Kidney epithelial cell (primary cell): ENCODE results near the gene LOXL4. TPM values are rescaled to one million over a fixed set of nuclear protein-coding genes. Genes with fewer than 3 reads are reported as not detected.

ENCODE experiments used
- DNase-seq: peaks from one replicate; pipeline ENCODE4 v3.0.0-alpha.2; 2010; ENCODE audit warnings: low read depth
- H3K27me3 ChIP-seq: 2 replicates; pipeline ENCODE4 v1.6.0; 2011; ENCODE audit warnings: low read length; ENCODE audit not compliant: control insufficient read depth, insufficient read depth
- H3K36me3 ChIP-seq: 2 replicates; pipeline ENCODE4 v1.5.1; 2011; ENCODE audit warnings: low read length; ENCODE audit not compliant: control insufficient read depth, insufficient read depth
- H3K4me3 ChIP-seq: 2 replicates; pipeline ENCODE4 v1.5.1; 2011; ENCODE audit warnings: low read depth, mild to moderate bottlenecking, control low read depth, low read length
- CTCF ChIP-seq: IDR thresholded peaks from 2 replicates; pipeline ENCODE4 v1.5.1; 2011; ENCODE audit warnings: mild to moderate bottlenecking, moderate library complexity, low read length, control low read depth, inconsistent platforms; ENCODE audit not compliant: insufficient read depth, poor library complexity, severe bottlenecking
- total RNA-seq: library from RNA; depleted of rRNA; stranded (reverse); fragments of >200 nt; gene quantifications from 2 replicates; pipeline ENCODE4 v1.2.3, GENCODE V29; 2015

Gene LOXL4
- total RNA-seq, 1 donor from 2014 or later: 6.1 TPM

DNA sequence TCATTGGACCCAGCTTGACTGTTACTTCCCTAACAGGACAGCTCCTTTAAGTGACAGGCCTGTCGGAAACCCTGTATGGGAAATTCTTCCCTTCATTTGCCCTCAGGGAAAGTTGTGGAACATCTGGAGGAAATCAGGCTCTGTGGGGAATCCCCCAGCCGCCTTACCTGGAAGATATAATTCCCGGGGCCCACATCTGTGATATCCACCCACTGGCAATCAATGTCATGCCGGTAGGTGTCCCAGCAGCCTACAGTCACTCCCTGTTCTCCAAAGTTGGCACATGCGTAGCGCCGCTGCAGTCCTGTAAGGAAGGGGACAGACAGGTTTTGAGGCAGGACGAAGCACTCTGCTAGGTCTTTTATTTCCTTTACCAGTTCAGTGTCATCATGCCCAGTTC lies 16.6 kb downstream of the LOXL4 start:
- no peak overlapping the region for H3K4me3 ChIP-seq
- DNase-seq: no peak
- no peaks in the 10 kb centered on the region for H3K27me3 ChIP-seq
- H3K36me3 ChIP-seq: no peaks in the 10 kb centered on the region
- no peak for TF ChIP-seq CTCF

- H3K4me3 ChIP-seq: no peak overlapping the region
- H3K36me3 ChIP-seq: no peaks in the 10 kb centered on the region
- TF ChIP-seq CTCF: no peak
- DNase-seq: no peak
- H3K27me3 ChIP-seq: no peaks in the 10 kb centered on the region
Observed at GRCh38 chr10:98249134-98249533, 18.9 kb downstream of the LOXL4 start.

DNA sequence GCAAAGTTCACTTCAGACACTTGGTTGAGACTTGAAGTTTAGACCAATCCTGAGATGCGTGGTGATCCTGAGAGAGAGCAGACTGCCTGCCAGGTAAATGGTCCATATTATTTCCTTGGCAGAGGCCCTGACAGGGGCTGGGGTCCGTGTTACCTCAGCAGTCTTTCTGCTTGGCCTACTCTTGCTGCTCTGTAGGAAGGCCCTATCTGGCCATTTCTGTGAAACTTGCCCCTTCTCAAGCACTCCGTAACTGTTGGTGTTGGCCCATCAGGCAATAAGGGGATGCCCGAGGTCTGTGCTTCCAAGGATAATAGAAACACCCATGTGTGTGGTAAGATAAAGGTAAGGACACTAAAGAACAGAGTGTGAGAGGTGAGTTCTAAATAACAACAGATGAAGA lies 20.0 kb downstream of the LOXL4 start:
- no peak for TF ChIP-seq CTCF
- no peaks in the 10 kb centered on the region for H3K27me3 ChIP-seq
- no peak overlapping the region for H3K4me3 ChIP-seq
- no peaks in the 10 kb centered on the region for H3K36me3 ChIP-seq
- no peak for DNase-seq

GRCh38 chr10:98246911-98247805 lies 20.8 kb downstream of the LOXL4 start:
- no peak for TF ChIP-seq CTCF
- DNase-seq: peak; percentile 79
- Histone ChIP-seq H3K27me3 (no peaks in the 10 kb centered on the region), H3K36me3 (no peaks in the 10 kb centered on the region), H3K4me3 (no peak overlapping the region)

DNA sequence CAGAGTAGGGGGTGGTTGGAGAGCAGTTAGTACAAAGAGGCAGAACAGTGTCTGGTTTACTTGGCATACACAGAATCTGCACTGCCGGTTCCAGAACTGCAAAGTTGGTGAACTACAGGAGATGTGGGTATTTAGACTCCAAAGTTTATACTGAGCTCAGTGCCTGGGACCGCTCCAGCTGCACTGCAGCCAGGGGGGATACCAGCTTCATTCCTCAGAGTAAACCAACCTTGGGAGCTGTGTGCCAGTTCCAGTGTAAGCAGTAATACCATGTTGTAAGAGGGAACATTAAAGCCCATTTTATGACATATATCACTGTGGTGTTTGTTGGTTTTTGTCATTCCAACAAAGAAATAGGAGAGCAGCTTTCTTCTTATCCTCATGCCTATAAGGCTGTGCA lies 23.4 kb downstream of the LOXL4 start:
- TF ChIP-seq CTCF: no peak

DNA sequence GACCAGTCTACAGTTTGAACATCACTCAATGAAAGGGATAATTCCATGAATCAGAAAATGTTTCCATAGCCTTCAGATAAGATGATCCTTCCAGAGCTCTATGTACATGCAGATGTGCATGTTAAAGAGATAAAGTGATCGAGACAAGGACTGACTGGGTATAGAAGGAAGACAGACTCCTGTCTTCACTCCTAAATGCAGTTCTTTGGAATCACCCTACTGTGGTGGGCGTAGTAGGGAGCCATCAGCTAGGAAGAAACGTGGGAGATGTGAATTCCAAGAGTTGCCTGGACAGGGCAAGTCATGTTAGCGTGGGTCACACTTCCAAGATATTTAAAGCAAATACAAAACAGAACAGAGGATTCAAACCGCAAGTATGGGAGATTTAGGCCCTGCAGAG lies 23.9 kb downstream of the LOXL4 start:
- no peak for DNase-seq
- H3K27me3 ChIP-seq: no peaks in the 10 kb centered on the region
- no peak overlapping the region for H3K4me3 ChIP-seq
- H3K36me3 ChIP-seq: no peaks in the 10 kb centered on the region
- no peak for TF ChIP-seq CTCF

More for the DNA sequence above, 23.4 kb downstream of the LOXL4 start:
- DNase-seq: no peak
- Histone ChIP-seq H3K36me3 (no peaks in the 10 kb centered on the region), H3K27me3 (no peaks in the 10 kb centered on the region), H3K4me3 (no peak overlapping the region)
